Hepatocyte (in vitro differentiated cells): ENCODE data around the gene SIN3B. TPM values are rescaled to one million over a fixed set of nuclear protein-coding genes. Genes with fewer than 3 reads are reported as not detected.

Experiments
- DNase-seq: peaks from one replicate; pipeline ENCODE4 v3.0.0-alpha.2; 2016; ENCODE audit warnings: low spot score
- H2AFZ ChIP-seq: fragments of 200-600 bp; sonication (generic); 2 replicates; pipeline ENCODE4 v1.6.0; 2016; ENCODE audit warnings: antibody characterized with exemption, mild to moderate bottlenecking
- H3K27ac ChIP-seq: fragments of 200-600 bp; sonication (generic); 2 replicates; pipeline ENCODE4 v1.5.1; 2016; ENCODE audit warnings: mild to moderate bottlenecking
- H3K27me3 ChIP-seq: fragments of 200-600 bp; sonication (generic); 2 replicates; pipeline ENCODE4 v1.6.1; 2016
- H3K36me3 ChIP-seq: fragments of 200-600 bp; sonication (generic); replicated peaks from 2 replicates; pipeline ENCODE4 v1.5.1; 2016; ENCODE audit warnings: low read depth; ENCODE audit not compliant: insufficient read depth
- H3K4me1 ChIP-seq: fragments of 200-600 bp; sonication (generic); 2 replicates; pipeline ENCODE4 v1.5.1; 2016; ENCODE audit warnings: mild to moderate bottlenecking, moderate library complexity; ENCODE audit not compliant: insufficient read depth
- H3K4me2 ChIP-seq: fragments of 200-600 bp; sonication (generic); 2 replicates; pipeline ENCODE4 v1.6.0; 2016
- H3K4me3 ChIP-seq: fragments of 200-600 bp; sonication (generic); 2 replicates; pipeline ENCODE4 v1.5.1; 2016; ENCODE audit warnings: mild to moderate bottlenecking
- H3K79me2 ChIP-seq: fragments of 200-600 bp; sonication (generic); 2 replicates; pipeline ENCODE4 v1.6.0; 2017; ENCODE audit warnings: mild to moderate bottlenecking
- H3K9me2 ChIP-seq: fragments of 200-600 bp; sonication (generic); replicated peaks from 2 replicates; pipeline ENCODE4 v1.6.0; 2017; ENCODE audit warnings: mild to moderate bottlenecking; ENCODE audit not compliant: insufficient read depth
- H3K9me3 ChIP-seq: fragments of 200-600 bp; sonication (generic); 2 replicates; pipeline ENCODE4 v1.5.1; 2016; ENCODE audit warnings: low read depth, mild to moderate bottlenecking
- H4K20me1 ChIP-seq: fragments of 200-600 bp; sonication (generic); 2 replicates; pipeline ENCODE4 v1.6.0; 2016; ENCODE audit warnings: mild to moderate bottlenecking; ENCODE audit not compliant: insufficient read depth, poor library complexity, severe bottlenecking
- CTCF ChIP-seq: fragments of 200-600 bp; sonication (generic); IDR thresholded peaks from 2 replicates; pipeline ENCODE4 v1.5.1; 2016; ENCODE audit warnings: antibody characterized with exemption, mild to moderate bottlenecking; ENCODE audit not compliant: poor library complexity
- EZH2 ChIP-seq: fragments of 200-600 bp; sonication (generic); IDR thresholded peaks from 2 replicates; pipeline ENCODE4 v1.6.1; 2016; ENCODE audit warnings: antibody characterized with exemption, mild to moderate bottlenecking, borderline replicate concordance
- EZH2phosphoT487 ChIP-seq: fragments of 200-600 bp; sonication (generic); IDR thresholded peaks from one replicate; pipeline ENCODE4 v1.6.1; 2018; ENCODE audit warnings: antibody characterized with exemption, mild to moderate bottlenecking, low read depth, moderate library complexity; ENCODE audit not compliant: unreplicated experiment, severe bottlenecking
- WGBS: methylation state at CpG from one replicate; pipeline ENCODE4 v1.1.6; 2016; ENCODE audit warnings: low lambda C conversion rate; ENCODE audit errors: missing lambda C conversion rate; 5-methylcytosine and 5-hydroxymethylcytosine counted together
- polyA plus RNA-seq: library from polyadenylated mRNA; unstranded; fragments of >200 nt; fragmentation: Nextera tagmentation; extraction: Ambion mirVana; gene quantifications from 2 replicates; pipeline ENCODE4 v1.2.1, GENCODE V29; 2016
- total RNA-seq: library from RNA; depleted of rRNA; stranded (reverse); fragments of >200 nt; gene quantifications from 2 replicates; pipeline ENCODE4 v1.2.3, GENCODE V29; 2014

Gene SIN3B
- total and polyA plus RNA-seq, 2 experiments from 2014 or later, result 17.0 to 21.9 TPM

DNA sequence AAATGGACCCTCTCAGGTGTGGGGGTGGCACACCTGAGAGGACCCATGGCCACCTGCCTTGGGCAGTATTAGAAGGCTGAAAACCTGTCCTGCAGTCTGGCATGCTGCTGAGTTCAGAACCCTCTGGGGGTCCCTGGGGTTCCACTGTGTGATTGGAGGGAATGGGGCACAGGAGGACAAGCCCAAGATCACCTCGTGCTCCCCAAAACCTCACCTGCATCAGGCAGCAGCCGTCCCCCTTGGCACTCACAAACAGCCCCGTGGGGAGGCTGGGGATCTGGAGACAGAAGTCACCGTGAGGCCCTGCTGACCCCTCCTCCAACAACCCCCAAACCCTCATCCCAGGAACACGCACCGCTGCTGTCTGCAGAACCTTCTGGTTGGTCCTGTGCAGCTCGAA lies 74.1 kb downstream of the SIN3B start:
- H4K20me1 ChIP-seq, result no peaks in the 10 kb centered on the region
- no peaks in the 10 kb centered on the region for H3K79me2 ChIP-seq
- no peak for DNase-seq
- no peak overlapping the region for H3K27ac ChIP-seq
- no peaks in the 10 kb centered on the region for H3K4me1 ChIP-seq
- H2AFZ ChIP-seq, result no peak overlapping the region
- H3K9me3 ChIP-seq, result no peaks in the 10 kb centered on the region
- no peak overlapping the region for H3K4me3 ChIP-seq
- H3K9me2 ChIP-seq, result no peaks in the 10 kb centered on the region
- no peaks in the 10 kb centered on the region for H3K27me3 ChIP-seq
- no peak overlapping the region for H3K4me2 ChIP-seq
- no peaks in the 10 kb centered on the region for H3K36me3 ChIP-seq
- no peak for TF ChIP-seq CTCF
- TF ChIP-seq EZH2, result no peak
- 94% methylated on average over 7 of the region's 7 CpGs for whole genome bisulfite sequencing

GRCh38 chr19:16904599-16904998 lies 75.4 kb downstream of the SIN3B start:
- H3K27me3 ChIP-seq, result no peaks in the 10 kb centered on the region
- no peak for DNase-seq
- H4K20me1 ChIP-seq, result no peaks in the 10 kb centered on the region
- no peak overlapping the region for H3K27ac ChIP-seq
- no peaks in the 10 kb centered on the region for H3K9me2 ChIP-seq
- H3K9me3 ChIP-seq, result no peaks in the 10 kb centered on the region
- H3K79me2 ChIP-seq, result no peaks in the 10 kb centered on the region
- H3K4me3 ChIP-seq, result no peak overlapping the region
- H3K4me1 ChIP-seq, result no peaks in the 10 kb centered on the region
- TF ChIP-seq EZH2 (no peak), CTCF (no peak), EZH2phosphoT487 (no peak)
- H2AFZ ChIP-seq, result no peak overlapping the region
- H3K4me2 ChIP-seq, result no peak overlapping the region
- H3K36me3 ChIP-seq, result no peaks in the 10 kb centered on the region
- 54% methylated on average over 5 of the region's 5 CpGs for WGBS

- H3K79me2 ChIP-seq, result no peaks in the 10 kb centered on the region
- no peaks in the 10 kb centered on the region for H3K27me3 ChIP-seq
- H2AFZ ChIP-seq, result no peak overlapping the region
- peaks cover 6% of the 10 kb centered on the region for H3K9me3 ChIP-seq
- no peaks in the 10 kb centered on the region for H3K9me2 ChIP-seq
- H3K27ac ChIP-seq, result no peak overlapping the region
- H4K20me1 ChIP-seq, result no peaks in the 10 kb centered on the region
- TF ChIP-seq EZH2phosphoT487 (no peak), EZH2 (no peak), CTCF (no peak)
- DNase-seq, result no peak
- H3K4me1 ChIP-seq, result no peaks in the 10 kb centered on the region
- H3K36me3 ChIP-seq, result no peaks in the 10 kb centered on the region
- no peak overlapping the region for H3K4me2 ChIP-seq
- 78% methylated on average over 12 of the region's 12 CpGs for WGBS
- no peak overlapping the region for H3K4me3 ChIP-seq
These were observed 79.6 kb downstream of the SIN3B start for GRCh38 chr19:16908759-16909158.

- WGBS, result 94% methylated on average over 7 of the region's 7 CpGs
- no peak for TF ChIP-seq CTCF
- TF ChIP-seq EZH2, result no peak
- TF ChIP-seq EZH2phosphoT487, result no peak
- no peaks in the 10 kb centered on the region for H4K20me1 ChIP-seq
- no peaks in the 10 kb centered on the region for H3K36me3 ChIP-seq
- H3K9me3 ChIP-seq, result peaks cover 6% of the 10 kb centered on the region
- H3K27me3 ChIP-seq, result no peaks in the 10 kb centered on the region
- no peaks in the 10 kb centered on the region for H3K4me1 ChIP-seq
- no peak overlapping the region for H3K27ac ChIP-seq
- no peaks in the 10 kb centered on the region for H3K9me2 ChIP-seq
- H3K79me2 ChIP-seq, result no peaks in the 10 kb centered on the region
- no peak overlapping the region for H2AFZ ChIP-seq
- DNase-seq, result no peak
- no peak overlapping the region for H3K4me3 ChIP-seq
- no peak overlapping the region for H3K4me2 ChIP-seq
These were observed 81.8 kb downstream of the SIN3B start for GRCh38 chr19:16911046-16911445.
